T-helper 22 cell (primary cell): ENCODE data around the gene HHIPL2.
"Not testable (repeated sequence)": the region's sequence is repeated elsewhere in the genome, so short reads cannot be mapped to it uniquely, and the experiment has no call there.

Experiments used
- DNase-seq: peaks from one replicate; pipeline ENCODE4 v3.0.0-alpha.2; 2020; ENCODE audit warnings: low read depth

The HHIPL2 gene

GRCh38 chr1:222539951-222540597, 7.8 kb downstream of the HHIPL2 start:
- DNase-seq, result no peak

DNA sequence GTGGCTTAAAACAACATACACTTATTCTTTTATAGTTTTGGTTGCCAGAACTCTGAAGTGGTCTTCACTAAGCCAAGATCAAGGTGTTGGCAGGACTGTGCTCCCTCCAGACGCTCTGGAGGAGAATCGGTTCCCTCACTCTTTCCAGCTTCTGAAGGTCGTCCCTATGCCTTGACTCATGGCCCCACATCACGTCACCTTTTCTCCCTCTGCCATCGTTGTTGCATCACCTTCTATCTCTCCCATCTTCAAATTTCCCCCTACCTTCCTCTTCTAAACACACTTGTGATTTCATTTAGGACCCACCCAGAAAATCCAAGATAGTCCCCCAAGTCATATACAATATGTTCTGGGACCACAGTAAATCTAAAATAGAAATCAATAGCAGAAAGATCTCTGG, 12.4 kb downstream of the HHIPL2 start:
- no peak for DNase-seq

- no peak for DNase-seq
Measured at GRCh38 chr1:222530852-222531251, 17.1 kb downstream of the HHIPL2 start.

DNA sequence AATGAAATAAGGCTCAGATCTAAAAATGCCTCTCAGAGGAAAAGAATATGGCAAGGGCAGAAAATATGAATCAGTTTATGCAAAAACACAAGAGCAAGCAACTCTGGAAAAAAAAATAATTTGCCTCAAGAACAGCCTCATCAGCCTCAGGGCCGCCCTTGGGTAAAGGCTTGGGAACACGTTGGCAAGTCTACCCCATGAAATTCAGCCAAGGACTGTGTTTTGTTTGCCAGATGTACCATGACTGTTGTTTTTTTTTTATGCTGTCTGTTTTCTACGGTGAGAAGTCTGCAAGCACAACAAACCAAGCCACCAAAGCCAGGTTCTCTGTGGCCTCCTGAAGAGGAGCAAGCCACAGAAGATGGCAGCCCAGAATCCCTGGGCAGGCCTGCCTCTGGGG, 18.0 kb downstream of the HHIPL2 start:
- no peak for DNase-seq

DNA sequence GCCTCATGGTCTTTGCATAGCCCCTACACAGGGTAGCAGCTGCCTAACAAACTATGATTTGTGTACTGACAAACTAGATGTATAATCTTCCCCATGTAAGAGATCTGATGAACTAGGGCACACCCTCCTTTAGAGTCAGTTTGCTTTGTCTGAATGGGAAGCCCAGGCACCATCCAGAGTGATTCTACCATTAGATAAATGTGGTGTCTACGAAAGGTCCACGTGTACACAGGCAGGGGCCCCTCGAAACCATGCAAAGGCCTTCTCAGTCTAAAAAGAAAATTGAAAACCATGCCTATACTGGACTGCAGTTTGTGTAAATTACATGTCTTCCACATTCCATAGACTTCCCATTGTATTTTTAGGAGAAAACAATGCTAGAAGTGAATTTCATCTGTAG, 18.7 kb downstream of the HHIPL2 start:
- DNase-seq, result no peak

DNA sequence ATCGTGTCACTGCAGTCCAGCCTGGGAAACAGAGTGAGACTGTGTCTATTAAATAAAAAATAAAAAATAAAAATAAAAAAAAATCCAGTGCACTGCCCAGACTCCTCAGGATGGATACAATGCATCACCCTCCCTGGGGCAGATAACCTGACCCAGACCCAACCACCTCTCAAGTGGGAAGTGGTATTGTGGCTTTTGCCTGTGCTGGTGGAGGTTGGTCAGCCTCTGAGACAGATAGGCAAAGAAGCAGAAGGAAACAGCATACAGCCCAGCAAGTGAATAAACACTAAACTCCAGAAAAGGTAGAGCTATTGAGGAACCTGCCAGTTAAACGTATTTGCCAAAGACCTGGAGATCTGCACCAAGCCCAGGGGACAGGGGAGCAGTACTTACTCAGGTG, 22.0 kb downstream of the HHIPL2 start:
- no peak for DNase-seq

DNA sequence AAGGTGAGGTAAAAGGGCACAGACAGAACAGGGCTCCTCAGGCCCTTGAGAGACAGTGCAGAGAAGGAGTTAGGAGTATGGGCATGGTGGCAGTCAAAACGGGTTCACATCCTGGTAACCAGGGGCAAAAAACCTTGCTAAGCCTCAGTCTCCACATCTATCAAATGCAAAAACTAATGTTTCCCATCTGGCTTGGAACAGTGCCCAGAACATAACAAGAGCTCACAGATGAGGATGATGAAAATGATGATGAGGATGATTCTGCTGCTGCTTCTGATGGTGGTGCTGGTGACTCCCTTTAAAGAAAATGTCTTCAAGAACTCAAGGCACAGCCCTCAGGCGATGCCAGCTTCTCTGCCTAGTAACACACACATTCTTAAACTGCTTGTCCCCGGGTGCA, 24.1 kb downstream of the HHIPL2 start:
- DNase-seq, result no peak

GRCh38 chr1:222522105-222522915, 25.6 kb downstream of the HHIPL2 start:
- DNase-seq, result no peak

DNA sequence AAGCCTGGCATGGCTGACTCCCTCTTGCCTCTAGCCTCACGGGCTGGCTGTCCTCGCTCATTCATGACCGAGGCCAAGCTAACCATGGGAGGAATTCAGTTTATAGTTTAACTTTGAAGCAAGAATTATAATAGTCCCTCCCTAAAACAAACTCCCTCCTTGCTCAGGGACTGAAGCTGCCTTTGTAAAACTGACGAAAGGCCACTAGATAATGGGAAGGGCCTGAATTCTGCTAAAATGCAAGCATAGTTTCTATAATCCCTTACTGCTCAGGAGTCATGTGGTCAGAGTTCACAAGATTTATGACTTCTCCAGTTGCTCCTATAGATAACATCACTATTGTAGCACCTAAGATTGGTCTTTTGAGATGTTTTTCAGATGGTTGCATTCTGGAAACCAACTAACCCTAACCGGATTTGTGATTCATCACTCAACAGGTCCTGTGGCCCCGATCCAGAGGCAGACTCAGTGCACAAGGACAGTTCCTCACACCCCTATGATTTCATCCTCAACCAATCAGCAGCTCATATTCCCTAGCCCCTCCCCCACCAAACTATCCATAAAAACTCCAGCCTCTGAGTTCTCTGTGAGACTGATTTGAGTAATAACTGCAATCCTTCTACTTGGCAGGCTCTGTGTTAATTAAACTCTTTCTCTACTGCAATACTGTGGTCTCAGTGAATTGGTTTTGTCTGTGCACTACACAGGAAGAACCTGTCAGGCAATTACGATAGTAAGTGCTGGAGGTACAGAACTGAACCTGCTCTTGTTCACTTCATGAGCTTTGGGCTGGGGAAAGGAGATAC, 26.4 kb downstream of the HHIPL2 start:
- no peak for DNase-seq

DNA sequence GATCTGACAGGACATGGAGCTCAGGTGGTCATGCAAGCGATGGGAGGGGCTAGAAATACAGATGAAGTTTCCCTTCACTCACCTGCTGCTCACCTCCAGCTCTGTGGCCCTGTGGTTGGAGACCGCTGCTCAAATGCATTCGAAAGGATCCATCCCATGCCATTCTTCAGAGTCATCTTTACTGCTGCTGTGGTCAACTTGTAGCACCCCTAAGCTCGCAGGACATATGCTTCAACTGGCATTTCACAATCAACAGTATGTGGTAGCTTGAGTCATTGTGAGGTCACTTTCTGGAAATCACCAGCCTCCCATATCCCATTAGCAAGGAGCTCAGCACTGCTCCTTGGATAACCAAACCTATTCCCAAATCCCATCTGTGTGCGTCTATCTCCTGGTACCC, 58.4 kb downstream of the HHIPL2 start:
- not testable (repeated sequence) for DNase-seq

DNA sequence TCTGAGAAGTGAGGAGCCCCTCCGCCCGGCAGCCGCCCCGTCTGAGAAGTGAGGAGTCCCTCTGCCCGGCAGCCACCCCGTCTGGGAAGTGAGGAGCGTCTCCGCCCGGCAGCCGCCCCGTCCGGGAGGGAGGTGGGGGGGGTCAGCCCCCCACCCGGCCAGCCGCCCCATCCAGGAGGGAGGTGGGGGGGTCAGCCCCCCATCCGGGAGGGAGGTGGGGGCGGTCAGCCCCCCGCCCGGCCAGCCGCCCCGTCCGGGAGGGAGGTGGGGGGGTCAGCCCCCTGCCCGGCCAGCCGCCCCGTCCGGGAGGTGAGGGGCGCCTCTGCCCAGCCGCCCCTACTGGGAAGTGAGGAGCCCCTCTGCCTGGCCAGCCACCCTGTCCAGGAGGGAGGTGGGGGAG, 60.1 kb downstream of the HHIPL2 start:
- not testable (repeated sequence) for DNase-seq

DNA sequence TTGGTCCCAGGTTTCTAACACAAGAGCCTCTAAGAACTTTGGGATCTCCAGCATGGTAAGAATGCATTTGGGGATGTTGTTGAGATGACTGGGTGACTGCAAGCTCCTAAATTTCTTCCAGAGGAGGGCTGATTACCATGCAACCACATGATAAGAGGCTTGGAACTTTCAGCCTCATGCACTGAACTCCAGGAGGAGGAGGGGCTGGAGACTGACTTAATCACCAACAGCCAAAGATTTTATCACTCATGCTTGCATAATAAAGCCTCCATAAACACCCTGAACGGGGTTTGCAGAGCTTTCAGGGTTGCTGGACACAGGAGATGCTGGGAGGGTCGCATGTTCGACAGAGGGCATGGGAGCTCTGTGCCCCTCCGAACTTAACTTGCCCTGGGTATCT, 63.9 kb downstream of the HHIPL2 start:
- DNase-seq, result not testable (repeated sequence)

DNA sequence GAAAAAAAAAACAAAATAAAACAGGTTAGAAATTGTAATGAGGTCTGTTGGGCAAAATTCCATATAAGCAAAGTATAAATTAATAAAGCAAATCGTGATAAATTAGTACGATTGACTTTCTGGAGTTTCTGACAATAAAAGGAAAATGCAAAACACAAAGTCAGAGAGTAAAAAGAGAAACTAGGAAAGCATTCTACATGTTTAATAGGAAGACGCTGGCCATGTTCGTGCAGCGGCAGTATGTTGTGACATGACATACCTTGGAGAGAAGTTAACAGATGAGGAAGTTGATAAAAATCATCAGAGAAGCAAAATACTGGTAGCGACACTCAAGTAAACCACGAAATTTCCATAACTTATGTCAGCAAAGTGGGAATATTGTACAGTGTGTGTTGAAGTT, 68.3 kb downstream of the HHIPL2 start:
- not testable (repeated sequence) for DNase-seq

DNA sequence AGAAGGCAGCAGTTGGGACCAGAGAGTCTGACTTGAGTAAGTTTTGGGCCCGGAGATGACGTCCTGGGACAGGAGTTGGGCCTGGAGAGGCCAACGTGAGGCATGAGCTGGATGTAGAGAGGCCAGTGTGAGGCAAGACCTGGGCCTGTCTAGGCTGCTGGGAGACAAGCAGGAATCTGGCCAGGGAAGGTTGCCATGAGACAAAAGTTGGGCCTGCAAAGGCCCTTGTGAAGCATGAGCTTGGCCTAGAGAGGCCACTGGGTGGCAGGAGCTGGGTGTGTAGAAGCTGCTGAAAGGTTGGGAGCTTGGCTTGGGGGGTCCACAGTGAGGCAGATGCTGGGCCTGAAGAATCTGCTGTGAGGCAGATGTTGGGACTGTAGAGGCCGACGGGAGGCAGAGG, 71.5 kb downstream of the HHIPL2 start:
- DNase-seq, result not testable (repeated sequence)

- DNase-seq, result not testable (repeated sequence)
Measured at GRCh38 chr1:222473717-222474116, 74.2 kb downstream of the HHIPL2 start.

GRCh38 chr1:222472776-222473540, 74.9 kb downstream of the HHIPL2 start:
- DNase-seq, result not testable (repeated sequence)
